Measurements from ENCODE around the gene CNTN4.

Gene CNTN4

GRCh38 chr3:3066378-3066777 lies 967.7 kb downstream of the CNTN4 start:
- Histone ChIP-seq H3K14ac (ENCODE audit: low read length) (no peak overlapping the region), H2BK12ac (ENCODE audit: low read length) (no peak overlapping the region), H4K91ac (ENCODE audit: low read depth, low read length, poor library complexity) (no peak overlapping the region), H3K27ac (replicated peaks; ENCODE audit: low read length) (no peak overlapping the region), H2BK120ac (ENCODE audit: low read depth, low read length) (no peak overlapping the region), H4K8ac (ENCODE audit: low read depth, low read length) (no peak overlapping the region), H3K4ac (ENCODE audit: low read length) (no peak overlapping the region), H3K79me1 (ENCODE audit: low read depth, low read length) (no peaks in the 10 kb centered on the region), H3K18ac (ENCODE audit: low read length) (no peak overlapping the region), H3K4me3 (ENCODE audit: low read length in 2 of 2) (no peak overlapping the region), H2BK5ac (ENCODE audit: low read length) (no peak overlapping the region), H3K4me2 (ENCODE audit: insufficient read depth, low read length, poor library complexity, severe bottlenecking) (no peak overlapping the region), H2AK5ac (ENCODE audit: low read depth, low read length) (no peak overlapping the region), H3K9ac (ENCODE audit: low read depth, low read length, poor library complexity) (no peak overlapping the region), H3K36me3 (replicated peaks in 1 of 2; ENCODE audit: control insufficient read depth in 2 of 2, insufficient read depth in 2 of 2, low read length in 2 of 2) (no peaks in the 10 kb centered on the region), H3K27me3 (ENCODE audit: control insufficient read depth in 3 of 3, insufficient read depth in 3 of 3, low read depth in 1 of 3, low read length in 3 of 3) (no peaks in the 10 kb centered on the region), H3K23ac (ENCODE audit: low read depth, low read length, poor library complexity) (no peak overlapping the region), H3K9me3 (replicated peaks in 1 of 2; ENCODE audit: control insufficient read depth in 2 of 2, insufficient read depth in 1 of 2, low read depth in 1 of 2, low read length in 2 of 2) (no peaks in the 10 kb centered on the region), H3K4me1 (ENCODE audit: control insufficient read depth in 2 of 2, insufficient read depth in 1 of 2, low read depth in 1 of 2, low read length in 2 of 2) (no peaks in the 10 kb centered on the region), H2BK15ac (ENCODE audit: low read length) (no peak overlapping the region), H2AFZ (ENCODE audit: low read length) (no peak overlapping the region)
- no peak for DNase-seq (ENCODE audit: low spot score)
- no CpG with 5 or more reads among the region's 2 CpGs for WGBS, 2 donors (ENCODE audit: extremely low coverage in 2 of 2, insufficient read length in 2 of 2, insufficient replicate concordance in 1 of 2)

GRCh38 chr3:3066910-3067309 lies 968.2 kb downstream of the CNTN4 start:
- no peaks in the 10 kb centered on the region for H3K9me3 ChIP-seq (replicated peaks in 1 of 2; ENCODE audit: control insufficient read depth in 2 of 2, insufficient read depth in 1 of 2, low read depth in 1 of 2, low read length in 2 of 2)
- no peak overlapping the region for H3K4me3 ChIP-seq (ENCODE audit: low read length in 2 of 2)
- H3K4me1 ChIP-seq (ENCODE audit: control insufficient read depth in 2 of 2, insufficient read depth in 1 of 2, low read depth in 1 of 2, low read length in 2 of 2) = no peaks in the 10 kb centered on the region
- H3K79me1 ChIP-seq (ENCODE audit: low read depth, low read length) = no peaks in the 10 kb centered on the region
- no peak overlapping the region for H2AK5ac ChIP-seq (ENCODE audit: low read depth, low read length)
- no peaks in the 10 kb centered on the region for H3K36me3 ChIP-seq (replicated peaks in 1 of 2; ENCODE audit: control insufficient read depth in 2 of 2, insufficient read depth in 2 of 2, low read length in 2 of 2)
- no peak overlapping the region for H3K4me2 ChIP-seq (ENCODE audit: insufficient read depth, low read length, poor library complexity, severe bottlenecking)
- no peak overlapping the region for H2BK12ac ChIP-seq (ENCODE audit: low read length)
- H4K8ac ChIP-seq (ENCODE audit: low read depth, low read length) = no peak overlapping the region
- H3K27ac ChIP-seq (replicated peaks; ENCODE audit: low read length) = no peak overlapping the region
- H3K27me3 ChIP-seq (ENCODE audit: control insufficient read depth in 3 of 3, insufficient read depth in 3 of 3, low read depth in 1 of 3, low read length in 3 of 3) = no peaks in the 10 kb centered on the region
- no peak overlapping the region for H3K9ac ChIP-seq (ENCODE audit: low read depth, low read length, poor library complexity)
- no peak overlapping the region for H4K91ac ChIP-seq (ENCODE audit: low read depth, low read length, poor library complexity)
- no peak overlapping the region for H2BK120ac ChIP-seq (ENCODE audit: low read depth, low read length)
- H2BK5ac ChIP-seq (ENCODE audit: low read length) = no peak overlapping the region
- no peak overlapping the region for H3K4ac ChIP-seq (ENCODE audit: low read length)
- no peak overlapping the region for H3K18ac ChIP-seq (ENCODE audit: low read length)
- H2AFZ ChIP-seq (ENCODE audit: low read length) = no peak overlapping the region
- DNase-seq (ENCODE audit: low spot score) = no peak
- no peak overlapping the region for H2BK15ac ChIP-seq (ENCODE audit: low read length)
- H3K23ac ChIP-seq (ENCODE audit: low read depth, low read length, poor library complexity) = no peak overlapping the region
- H3K14ac ChIP-seq (ENCODE audit: low read length) = no peak overlapping the region
- no CpG with 5 or more reads among the region's 4 CpGs for WGBS, 2 donors (ENCODE audit: extremely low coverage in 2 of 2, insufficient read length in 2 of 2, insufficient replicate concordance in 1 of 2)

- H4K8ac ChIP-seq (ENCODE audit: low read depth, low read length) = no peak overlapping the region
- no peak overlapping the region for H2BK15ac ChIP-seq (ENCODE audit: low read length)
- no peaks in the 10 kb centered on the region for H3K27me3 ChIP-seq (ENCODE audit: control insufficient read depth in 3 of 3, insufficient read depth in 3 of 3, low read depth in 1 of 3, low read length in 3 of 3)
- no peak overlapping the region for H4K91ac ChIP-seq (ENCODE audit: low read depth, low read length, poor library complexity)
- H3K18ac ChIP-seq (ENCODE audit: low read length) = no peak overlapping the region
- no peaks in the 10 kb centered on the region for H3K79me1 ChIP-seq (ENCODE audit: low read depth, low read length)
- no peak overlapping the region for H2BK5ac ChIP-seq (ENCODE audit: low read length)
- H3K9me3 ChIP-seq (replicated peaks in 1 of 2; ENCODE audit: control insufficient read depth in 2 of 2, insufficient read depth in 1 of 2, low read depth in 1 of 2, low read length in 2 of 2) = no peaks in the 10 kb centered on the region
- DNase-seq (ENCODE audit: low spot score) = no peak
- no peak overlapping the region for H3K4ac ChIP-seq (ENCODE audit: low read length)
- no peak overlapping the region for H3K27ac ChIP-seq (replicated peaks; ENCODE audit: low read length)
- H3K4me2 ChIP-seq (ENCODE audit: insufficient read depth, low read length, poor library complexity, severe bottlenecking) = no peak overlapping the region
- H2AK5ac ChIP-seq (ENCODE audit: low read depth, low read length) = no peak overlapping the region
- no peak overlapping the region for H3K4me3 ChIP-seq (ENCODE audit: low read length in 2 of 2)
- no peak overlapping the region for H3K14ac ChIP-seq (ENCODE audit: low read length)
- no peak overlapping the region for H2AFZ ChIP-seq (ENCODE audit: low read length)
- H3K36me3 ChIP-seq (replicated peaks in 1 of 2; ENCODE audit: control insufficient read depth in 2 of 2, insufficient read depth in 2 of 2, low read length in 2 of 2) = no peaks in the 10 kb centered on the region
- H3K23ac ChIP-seq (ENCODE audit: low read depth, low read length, poor library complexity) = no peak overlapping the region
- H2BK120ac ChIP-seq (ENCODE audit: low read depth, low read length) = peak overlapping the region; percentile 5
- WGBS, 2 donors (ENCODE audit: extremely low coverage in 2 of 2, insufficient read length in 2 of 2, insufficient replicate concordance in 1 of 2) = no CpG with 5 or more reads among the region's 1 CpG
- no peak overlapping the region for H2BK12ac ChIP-seq (ENCODE audit: low read length)
- no peaks in the 10 kb centered on the region for H3K4me1 ChIP-seq (ENCODE audit: control insufficient read depth in 2 of 2, insufficient read depth in 1 of 2, low read depth in 1 of 2, low read length in 2 of 2)
- H3K9ac ChIP-seq (ENCODE audit: low read depth, low read length, poor library complexity) = no peak overlapping the region
Observed at GRCh38 chr3:3068358-3068881, 969.8 kb downstream of the CNTN4 start.

- Histone ChIP-seq H3K14ac (ENCODE audit: low read length) (no peak overlapping the region), H2AK5ac (ENCODE audit: low read depth, low read length) (no peak overlapping the region), H3K9ac (ENCODE audit: low read depth, low read length, poor library complexity) (no peak overlapping the region), H3K18ac (ENCODE audit: low read length) (no peak overlapping the region), H3K4me2 (ENCODE audit: insufficient read depth, low read length, poor library complexity, severe bottlenecking) (no peak overlapping the region), H3K27ac (replicated peaks; ENCODE audit: low read length) (no peak overlapping the region), H2BK15ac (ENCODE audit: low read length) (no peak overlapping the region), H4K8ac (ENCODE audit: low read depth, low read length) (no peak overlapping the region), H3K4me1 (ENCODE audit: control insufficient read depth in 2 of 2, insufficient read depth in 1 of 2, low read depth in 1 of 2, low read length in 2 of 2) (no peaks in the 10 kb centered on the region), H3K36me3 (replicated peaks in 1 of 2; ENCODE audit: control insufficient read depth in 2 of 2, insufficient read depth in 2 of 2, low read length in 2 of 2) (no peaks in the 10 kb centered on the region), H3K4ac (ENCODE audit: low read length) (no peak overlapping the region), H3K9me3 (replicated peaks in 1 of 2; ENCODE audit: control insufficient read depth in 2 of 2, insufficient read depth in 1 of 2, low read depth in 1 of 2, low read length in 2 of 2) (no peaks in the 10 kb centered on the region), H3K79me1 (ENCODE audit: low read depth, low read length) (no peaks in the 10 kb centered on the region), H2AFZ (ENCODE audit: low read length) (no peak overlapping the region), H2BK5ac (ENCODE audit: low read length) (no peak overlapping the region), H2BK120ac (ENCODE audit: low read depth, low read length) (no peak overlapping the region), H4K91ac (ENCODE audit: low read depth, low read length, poor library complexity) (no peak overlapping the region), H3K23ac (ENCODE audit: low read depth, low read length, poor library complexity) (no peak overlapping the region), H3K4me3 (ENCODE audit: low read length in 2 of 2) (no peak overlapping the region), H3K27me3 (ENCODE audit: control insufficient read depth in 3 of 3, insufficient read depth in 3 of 3, low read depth in 1 of 3, low read length in 3 of 3) (no peaks in the 10 kb centered on the region), H2BK12ac (ENCODE audit: low read length) (no peak overlapping the region)
- WGBS, 2 donors (ENCODE audit: extremely low coverage in 2 of 2, insufficient read length in 2 of 2, insufficient replicate concordance in 1 of 2) = no CpG with 5 or more reads among the region's 5 CpGs
- no peak for DNase-seq (ENCODE audit: low spot score)
Observed at GRCh38 chr3:3069723-3070122, 971.1 kb downstream of the CNTN4 start.

Measured in neuronal stem cell (in vitro differentiated cells).